Peyer's patch (tissue), 4 donors: Measurements from ENCODE around the gene MEIS1. TPM values are rescaled to one million over a fixed set of nuclear protein-coding genes. Genes with fewer than 3 reads are reported as not detected.

Experiments used
- DNase-seq, 3 donors: peaks; one replicate each; pipeline ENCODE4 v3.0.0-alpha.2; 2017 to 2019
- H3K27ac ChIP-seq, 4 donors: fragments of 200-600 bp; sonication (generic); one replicate each; pipeline ENCODE4 v1.5.1; 2016 to 2019
- H3K27me3 ChIP-seq, 2 donors: fragments of 200-600 bp; sonication (generic); one replicate each; pipeline ENCODE4 v1.5.1; 2019
- H3K36me3 ChIP-seq, 3 donors: fragments of 200-600 bp; sonication (generic); one replicate each; pipeline ENCODE4 v1.5.1; 2016 to 2019
- H3K4me1 ChIP-seq, 4 donors: fragments of 200-600 bp; sonication (generic); one replicate each; pipeline ENCODE4 v1.5.1; 2016 to 2019
- H3K4me3 ChIP-seq, 4 donors: fragments of 200-600 bp; sonication (generic); 1 replicate in 3 of 4; 2 replicates in 1 of 4; pipeline ENCODE4 v1.5.1; 2016 to 2019; ENCODE audit warnings: mild to moderate bottlenecking in 1 of 4
- H3K9me3 ChIP-seq, 4 donors: fragments of 200-600 bp; sonication (generic); one replicate each; pipeline ENCODE4 v1.5.1; 2016 to 2019; ENCODE audit warnings: mild to moderate bottlenecking in 1 of 4
- CTCF ChIP-seq, 6 experiments: fragments of 450-650 bp in 4 of 6; fragments of 200-600 bp in 2 of 6; sonication (generic) in 1 of 6; IDR thresholded peaks; one replicate each; pipeline ENCODE4 v1.5.1; 2017 to 2019; ENCODE audit warnings: antibody characterized with exemption in 6 of 6, mild to moderate bottlenecking in 3 of 6, moderate library complexity in 1 of 6
- POLR2A ChIP-seq, 2 donors: fragments of 450-650 bp; IDR thresholded peaks; one replicate each; pipeline ENCODE4 v1.5.1; 2017; ENCODE audit warnings: antibody characterized with exemption in 2 of 2, mild to moderate bottlenecking in 2 of 2, moderate library complexity in 2 of 2
- total RNA-seq, 4 donors: library from RNA; depleted of rRNA; stranded (reverse); fragments of >200 nt; gene quantifications; one replicate each; pipeline ENCODE4 v1.1.0, GENCODE V29; 2016

The MEIS1 gene
- total RNA-seq, 4 donors from 2014 or later, result 7.2 to 64.4 (median 16.3) TPM

DNA sequence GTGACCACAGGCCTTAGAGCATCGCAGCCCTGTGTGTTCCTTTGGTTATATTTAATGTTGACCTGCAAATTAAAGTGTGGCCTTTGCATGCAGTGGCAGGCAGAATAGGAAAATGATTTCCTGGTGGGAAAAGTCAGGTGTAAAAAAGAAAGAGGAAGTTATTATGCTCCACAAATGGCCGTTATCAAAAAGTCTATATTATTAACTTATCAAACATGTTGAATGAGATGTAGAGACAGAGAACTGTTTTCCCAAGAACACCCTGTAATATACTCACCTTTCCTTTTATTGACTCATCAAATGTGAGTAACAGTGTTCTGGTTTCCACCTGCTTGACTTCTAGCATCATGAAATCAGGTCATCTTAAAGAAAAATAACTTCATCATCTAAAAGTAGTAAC, 35.3 kb downstream of the MEIS1 start:
- no peak for DNase-seq
- Histone ChIP-seq H3K9me3 (no peaks in the 10 kb centered on the region), H3K4me3 (no peak overlapping the region), H3K36me3 (no peaks in the 10 kb centered on the region), H3K27ac (no peak overlapping the region), H3K4me1 (peaks cover 0 to 6% (median 0%) of the 10 kb centered on the region in 4 donors), H3K27me3 (no peaks in the 10 kb centered on the region)
- no peak for TF ChIP-seq POLR2A (IDR thresholded peaks at IDR 0.05)
- TF ChIP-seq CTCF (IDR thresholded peaks at IDR 0.05), result no peak

GRCh38 chr2:66472225-66472843, 37.4 kb downstream of the MEIS1 start:
- Histone ChIP-seq H3K4me1 (peaks cover 0 to 6% (median 0%) of the 10 kb centered on the region in 4 donors), H3K9me3 (no peaks in the 10 kb centered on the region), H3K27ac (no peak overlapping the region), H3K27me3 (no peaks in the 10 kb centered on the region), H3K36me3 (no peaks in the 10 kb centered on the region), H3K4me3 (no peak overlapping the region)
- TF ChIP-seq POLR2A (IDR thresholded peaks at IDR 0.05), result no peak
- no peak for TF ChIP-seq CTCF (IDR thresholded peaks at IDR 0.05)
- DNase-seq, result no peak

- Histone ChIP-seq H3K27me3 (no peaks in the 10 kb centered on the region), H3K36me3 (no peaks in the 10 kb centered on the region), H3K4me1 (peaks cover 0 to 25% (median 0%) of the 10 kb centered on the region in 4 donors), H3K9me3 (no peaks in the 10 kb centered on the region), H3K27ac (peak overlapping the region in 1 of 4 donors; percentile 3), H3K4me3 (no peak overlapping the region)
- DNase-seq, result no peak
- TF ChIP-seq CTCF (IDR thresholded peaks at IDR 0.05) (no peak), POLR2A (IDR thresholded peaks at IDR 0.05) (no peak)
These were observed 42.4 kb downstream of the MEIS1 start for GRCh38 chr2:66477135-66477842.

DNA sequence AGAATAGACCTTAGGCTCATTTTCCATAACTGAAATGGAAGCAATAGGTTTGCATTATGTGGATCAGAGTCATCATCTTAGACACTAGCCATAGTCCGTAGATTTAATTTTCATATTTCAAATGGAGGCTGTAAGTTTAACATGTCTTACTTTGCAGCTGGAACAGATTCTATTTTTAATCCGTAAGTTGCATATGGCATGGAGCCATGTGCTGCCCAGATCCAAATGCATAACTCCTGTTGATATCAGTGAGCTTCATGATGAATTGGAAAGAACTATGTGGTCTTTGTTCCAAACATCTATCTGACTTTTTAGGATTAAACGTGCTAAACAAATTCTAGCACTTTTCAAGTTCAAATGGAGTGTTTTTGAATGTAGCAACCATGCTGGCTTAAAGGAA, 43.4 kb downstream of the MEIS1 start:
- Histone ChIP-seq H3K4me1 (peaks cover 0 to 25% (median 0%) of the 10 kb centered on the region in 4 donors), H3K4me3 (no peak overlapping the region), H3K27me3 (no peaks in the 10 kb centered on the region), H3K9me3 (no peaks in the 10 kb centered on the region), H3K27ac (no peak overlapping the region), H3K36me3 (no peaks in the 10 kb centered on the region)
- DNase-seq, result no peak
- TF ChIP-seq POLR2A (IDR thresholded peaks at IDR 0.05) (no peak), CTCF (IDR thresholded peaks at IDR 0.05) (no peak)

- Histone ChIP-seq H3K27ac (no peak overlapping the region), H3K4me3 (no peak overlapping the region), H3K9me3 (no peaks in the 10 kb centered on the region), H3K27me3 (no peaks in the 10 kb centered on the region), H3K4me1 (peaks cover 0 to 25% (median 0%) of the 10 kb centered on the region in 4 donors), H3K36me3 (no peaks in the 10 kb centered on the region)
- no peak for DNase-seq
- TF ChIP-seq CTCF (IDR thresholded peaks at IDR 0.05) (no peak), POLR2A (IDR thresholded peaks at IDR 0.05) (no peak)
These were observed 43.9 kb downstream of the MEIS1 start for GRCh38 chr2:66478731-66479316.
